ENCODE data around the gene UCK1.
A peak's percentile ranks its signal among the peaks of the same experiment; 100 is the strongest.

UCK1 gene

GRCh38 chr9:131530920-131531832, at the start of gene UCK1:
Gene UCK1 (minus strand): TSS chr9:131531263. CDS start chr9:131531174, 89 bp downstream.
- H3K4me3 ChIP-seq (ENCODE audit: low read length): peak within 1 kb of the TSS; percentile 79
- TF ChIP-seq ZNF274 (IDR thresholded peaks at IDR 0.05; ENCODE audit: low read depth, low read length): no peak

- H3K4me3 ChIP-seq (ENCODE audit: low read length): no peak overlapping the region
- no peak for TF ChIP-seq ZNF274 (IDR thresholded peaks at IDR 0.05; ENCODE audit: low read depth, low read length)
These were observed 49.3 kb upstream of the UCK1 start for GRCh38 chr9:131580358-131580757.

- TF ChIP-seq ZNF274 (IDR thresholded peaks at IDR 0.05; ENCODE audit: low read depth, low read length): no peak
- H3K4me3 ChIP-seq (ENCODE audit: low read length): no peak overlapping the region
These were observed 48.7 kb upstream of the UCK1 start for GRCh38 chr9:131579789-131580211.

GRCh38 chr9:131578731-131579504, 47.9 kb upstream of the UCK1 start:
- H3K4me3 ChIP-seq (ENCODE audit: low read length): no peak overlapping the region; the same call in 1 of the 2 replicates
- no peak for TF ChIP-seq ZNF274 (IDR thresholded peaks at IDR 0.05; ENCODE audit: low read depth, low read length)

- no peak overlapping the region for H3K4me3 ChIP-seq (ENCODE audit: low read length)
These were observed 47.0 kb upstream of the UCK1 start for GRCh38 chr9:131578021-131578420.

GRCh38 chr9:131577005-131578000, 46.2 kb upstream of the UCK1 start:
- TF ChIP-seq ZNF274 (IDR thresholded peaks at IDR 0.05; ENCODE audit: low read depth, low read length): no peak
- no peak overlapping the region for H3K4me3 ChIP-seq (ENCODE audit: low read length)

More at GRCh38 chr9:131578021-131578420, 47.0 kb upstream of the UCK1 start:
- TF ChIP-seq ZNF274 (IDR thresholded peaks at IDR 0.05; ENCODE audit: low read depth, low read length): no peak

- TF ChIP-seq ZNF274 (IDR thresholded peaks at IDR 0.05; ENCODE audit: low read depth, low read length): no peak
These were observed 45.1 kb upstream of the UCK1 start for GRCh38 chr9:131575946-131576853.

GRCh38 chr9:131574730-131575640, 43.9 kb upstream of the UCK1 start:
- no peak overlapping the region for H3K4me3 ChIP-seq (ENCODE audit: low read length)
- TF ChIP-seq ZNF274 (IDR thresholded peaks at IDR 0.05; ENCODE audit: low read depth, low read length): no peak

More at GRCh38 chr9:131575946-131576853, 45.1 kb upstream of the UCK1 start:
- no peak overlapping the region for H3K4me3 ChIP-seq (ENCODE audit: low read length)

- no peak for TF ChIP-seq ZNF274 (IDR thresholded peaks at IDR 0.05; ENCODE audit: low read depth, low read length)
- no peak overlapping the region for H3K4me3 ChIP-seq (ENCODE audit: low read length)
These were observed 36.8 kb upstream of the UCK1 start for GRCh38 chr9:131567910-131568309.

GRCh38 chr9:131566158-131566557, 35.1 kb upstream of the UCK1 start:
- no peak for TF ChIP-seq ZNF274 (IDR thresholded peaks at IDR 0.05; ENCODE audit: low read depth, low read length)
- H3K4me3 ChIP-seq (ENCODE audit: low read length): no peak overlapping the region

GRCh38 chr9:131565369-131565768, 34.3 kb upstream of the UCK1 start:
- TF ChIP-seq ZNF274 (IDR thresholded peaks at IDR 0.05; ENCODE audit: low read depth, low read length): no peak
- H3K4me3 ChIP-seq (ENCODE audit: low read length): no peak overlapping the region
